ENCODE measurements around the gene PAK2. TPM values are rescaled to one million over a fixed set of nuclear protein-coding genes. Genes with fewer than 3 reads are reported as not detected.

Gene PAK2
- 24.5 and 37.9 TPM in 2 replicates for total RNA-seq (2014; rRNA removed; shearing (Covaris generic))
- 83.8 and 95.6 TPM in 2 replicates for total RNA-seq (2022)
- percentile 82 among the genes with signal in this experiment for Bru-seq, nascent RNA
- percentile 94 among the genes with signal in this experiment for BruChase-seq, experiment 1, labeled RNA remaining after a 6-hour chase
- percentile 89 among the genes with signal in this experiment for BruChase-seq, experiment 2, labeled RNA remaining after a 2-hour chase
- long read RNA-seq, full-length matches to known transcripts, result 87 of 118 reads
- long read RNA-seq, partial matches to known transcripts, result 10 of 118 reads
- long read RNA-seq, other reads (novel, unspliced or antisense), result 21 of 118 reads

DNA sequence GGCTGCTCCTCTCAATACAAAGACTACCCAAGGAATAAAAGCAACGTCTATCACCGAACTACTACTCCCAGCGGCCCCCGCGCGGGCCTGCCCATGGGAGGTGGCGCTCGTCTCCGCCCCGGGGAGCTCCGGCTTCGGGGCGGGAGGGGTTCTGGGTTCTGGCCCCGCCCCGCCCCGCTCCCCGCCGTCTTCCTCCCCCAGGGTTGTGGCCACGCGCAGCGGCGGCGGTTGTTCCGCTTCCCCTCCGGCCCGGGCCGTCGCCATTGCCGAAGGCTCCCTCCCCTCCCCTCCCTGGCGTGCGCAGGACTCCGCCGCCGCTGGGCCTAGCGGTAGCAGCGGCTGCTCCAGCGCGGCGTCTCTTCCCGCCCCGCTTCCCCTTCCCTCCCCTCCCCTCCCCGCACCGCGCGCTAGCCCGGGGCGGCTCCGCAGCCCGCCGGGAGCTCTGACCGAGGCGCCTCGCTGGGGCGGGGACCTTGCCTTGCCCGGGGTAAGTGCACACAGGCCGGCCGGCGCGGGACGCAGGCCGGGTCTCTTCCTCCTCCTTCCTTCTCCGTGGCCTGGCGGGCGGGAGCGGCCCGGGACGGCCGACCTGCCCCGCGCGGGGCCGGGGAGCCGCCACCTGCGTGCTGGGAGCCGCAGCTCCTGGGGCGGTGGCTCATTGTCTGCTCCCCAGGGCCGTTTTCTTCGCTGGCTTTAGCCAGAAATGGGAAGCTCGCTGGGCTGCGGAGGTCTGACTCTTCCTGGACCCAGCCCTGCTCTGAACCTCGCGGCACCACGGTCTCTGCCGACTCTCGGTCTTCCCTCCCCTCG is at the start of gene PAK2:
Gene PAK2, plus strand, starts transcription at position 187 of the 810 bp plus-strand sequence. CDS start 42,790 bp downstream, outside the sequence.
- peak; percentile 93 for DNase-seq (ENCODE audit: low spot score)
- BruUV-seq (replicated peaks), result no TSS peak
- intact Hi-C loops (cut with micrococcal nuclease; ENCODE audit: unreplicated experiment), result loop anchor here (2.0 to 5.0 kb wide), 2 partner anchors 27 to 202 kb away; partner anchors contain the start of genes CEP19, NCBP2 and PIGX
- no peak for TF ChIP-seq EZH2phosphoT487 (IDR thresholded peaks at IDR 0.05; ENCODE audit: borderline replicate concordance, low read depth, low read length)
- TF ChIP-seq, protein P1, sequence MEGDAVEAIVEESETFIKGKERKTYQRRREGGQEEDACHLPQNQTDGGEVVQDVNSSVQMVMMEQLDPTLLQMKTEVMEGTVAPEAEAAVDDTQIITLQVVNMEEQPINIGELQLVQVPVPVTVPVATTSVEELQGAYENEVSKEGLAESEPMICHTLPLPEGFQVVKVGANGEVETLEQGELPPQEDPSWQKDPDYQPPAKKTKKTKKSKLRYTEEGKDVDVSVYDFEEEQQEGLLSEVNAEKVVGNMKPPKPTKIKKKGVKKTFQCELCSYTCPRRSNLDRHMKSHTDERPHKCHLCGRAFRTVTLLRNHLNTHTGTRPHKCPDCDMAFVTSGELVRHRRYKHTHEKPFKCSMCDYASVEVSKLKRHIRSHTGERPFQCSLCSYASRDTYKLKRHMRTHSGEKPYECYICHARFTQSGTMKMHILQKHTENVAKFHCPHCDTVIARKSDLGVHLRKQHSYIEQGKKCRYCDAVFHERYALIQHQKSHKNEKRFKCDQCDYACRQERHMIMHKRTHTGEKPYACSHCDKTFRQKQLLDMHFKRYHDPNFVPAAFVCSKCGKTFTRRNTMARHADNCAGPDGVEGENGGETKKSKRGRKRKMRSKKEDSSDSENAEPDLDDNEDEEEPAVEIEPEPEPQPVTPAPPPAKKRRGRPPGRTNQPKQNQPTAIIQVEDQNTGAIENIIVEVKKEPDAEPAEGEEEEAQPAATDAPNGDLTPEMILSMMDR (conservative IDR thresholded peaks at IDR 0.05; ENCODE audit: low read length), result no peak
- Histone ChIP-seq H3K9me3 (ENCODE audit: low read length) (no peaks in the 10 kb centered on the region), H3K4me1 (ENCODE audit: insufficient read depth, low read length, poor library complexity, severe bottlenecking) (peaks cover 11% of the 10 kb centered on the region), H3K79me2 (ENCODE audit: insufficient read depth, low read depth, low read length) (peaks cover 49% of the 10 kb centered on the region), H3K36me3 (ENCODE audit: insufficient read depth, low read length) (peaks cover 10% of the 10 kb centered on the region), H3K9me2 (ENCODE audit: insufficient read depth, low read length) (no peaks in the 10 kb centered on the region), H3K4me3 (ENCODE audit: low read depth, low read length, poor library complexity, severe bottlenecking) (peak within 1 kb of the TSS; percentile 95), H2AFZ (ENCODE audit: low read length) (peak within 1 kb of the TSS; percentile 40), H4K20me1 (ENCODE audit: insufficient read depth, low read length) (peaks cover 15% of the 10 kb centered on the region), H3K4me2 (ENCODE audit: low read length) (peak within 1 kb of the TSS; percentile 88), H3K27ac (ENCODE audit: low read depth, low read length, poor library complexity, severe bottlenecking) (peak within 1 kb of the TSS; percentile 85)
- ChIA-PET POLR2A (interaction anchor here (0.6 to 1.9 kb wide), 12 partner anchors 9 to 203 kb away, joined by 3 to 9 read pairs (median 4); partner anchors contain the start of gene NCBP2), CTCF (ENCODE audit: unreplicated experiment) (interaction anchor here (0.6 kb wide), 1 partner anchor 1159 kb away, joined by 4 read pairs; no protein-coding TSS in a partner anchor)

DNA sequence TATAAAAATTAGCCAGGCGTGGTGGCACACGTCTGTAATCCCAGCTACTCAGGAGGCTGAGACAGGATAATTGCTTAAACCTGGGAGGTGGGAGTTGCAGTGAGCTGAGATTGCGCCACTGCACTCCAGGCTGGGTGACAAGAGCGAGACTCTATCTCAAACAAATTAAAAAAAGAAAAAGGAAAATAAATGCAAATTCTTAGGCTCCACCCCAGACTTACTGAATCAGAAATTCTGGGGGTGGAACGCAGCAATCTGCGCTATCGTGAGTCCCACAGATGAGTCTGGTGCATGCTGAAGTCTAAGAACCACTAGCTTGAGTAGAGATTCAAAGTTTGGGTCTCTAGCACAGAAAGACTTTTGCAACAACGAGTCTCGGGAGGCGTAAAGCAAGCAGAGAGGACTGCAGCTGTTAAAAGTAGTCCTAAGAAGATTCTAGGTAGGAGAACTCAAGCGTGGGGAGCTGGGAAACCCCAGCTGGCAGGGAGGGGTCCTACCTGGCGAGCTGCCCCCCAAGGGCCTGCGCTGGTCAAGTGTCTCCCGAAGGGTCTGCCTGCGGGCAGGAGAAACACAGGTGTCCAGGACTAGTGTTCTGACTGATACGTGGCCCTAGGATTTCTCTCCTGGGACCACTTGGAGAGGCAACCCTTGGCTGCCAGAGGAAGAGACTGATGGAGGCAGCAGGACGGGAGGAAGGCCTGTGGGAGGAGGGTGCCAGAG is 49.6 kb upstream of the PAK2 start:
- no TSS peak for BruUV-seq (replicated peaks)
- no peak for TF ChIP-seq EZH2phosphoT487 (IDR thresholded peaks at IDR 0.05; ENCODE audit: borderline replicate concordance, low read depth, low read length)
- no peaks in the 10 kb centered on the region for H3K36me3 ChIP-seq (ENCODE audit: insufficient read depth, low read length)
- H3K9me2 ChIP-seq (ENCODE audit: insufficient read depth, low read length), result no peaks in the 10 kb centered on the region
- H3K4me2 ChIP-seq (ENCODE audit: low read length), result no peak overlapping the region
- ChIA-PET CTCF (ENCODE audit: unreplicated experiment) (no interaction called here), POLR2A (interaction anchor here (1.0 to 1.3 kb wide), 2 partner anchors 84 to 85 kb away, joined by 4 read pairs; no protein-coding TSS in a partner anchor)
- no peak overlapping the region for H3K4me3 ChIP-seq (ENCODE audit: low read depth, low read length, poor library complexity, severe bottlenecking)
- H3K79me2 ChIP-seq (ENCODE audit: insufficient read depth, low read depth, low read length), result no peaks in the 10 kb centered on the region
- H4K20me1 ChIP-seq (ENCODE audit: insufficient read depth, low read length), result no peaks in the 10 kb centered on the region
- DNase-seq (ENCODE audit: low spot score), result no peak
- intact Hi-C loops (cut with micrococcal nuclease; ENCODE audit: unreplicated experiment), result no loop called here
- no peak overlapping the region for H2AFZ ChIP-seq (ENCODE audit: low read length)
- no peak overlapping the region for H3K27ac ChIP-seq (ENCODE audit: low read depth, low read length, poor library complexity, severe bottlenecking)
- no peaks in the 10 kb centered on the region for H3K9me3 ChIP-seq (ENCODE audit: low read length)
- H3K4me1 ChIP-seq (ENCODE audit: insufficient read depth, low read length, poor library complexity, severe bottlenecking), result peaks cover 3% of the 10 kb centered on the region

DNA sequence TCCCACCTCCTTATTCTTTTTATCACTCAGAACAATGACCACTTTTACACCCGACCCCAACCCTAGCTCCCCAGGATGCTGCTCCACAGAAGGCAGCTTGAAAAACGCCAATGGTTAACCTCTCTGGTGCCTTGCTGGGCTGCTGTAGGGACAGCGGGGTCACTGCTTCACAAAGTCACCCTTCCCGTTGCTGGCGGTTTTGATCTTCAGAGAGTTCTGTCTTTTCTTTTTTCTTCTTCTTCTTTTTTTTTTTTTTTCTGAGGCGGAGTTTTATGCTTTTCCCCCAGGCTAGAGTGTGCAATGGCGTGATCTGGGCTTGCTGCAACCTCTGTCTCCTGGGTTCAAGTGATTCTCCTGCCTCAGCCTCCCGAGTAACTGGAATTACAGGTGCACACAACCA is 48.3 kb upstream of the PAK2 start:
- CTCF ChIA-PET (ENCODE audit: unreplicated experiment), result no interaction called here
- H3K36me3 ChIP-seq (ENCODE audit: insufficient read depth, low read length), result no peaks in the 10 kb centered on the region
- no peaks in the 10 kb centered on the region for H3K9me3 ChIP-seq (ENCODE audit: low read length)
- BruUV-seq (replicated peaks), result no TSS peak
- H2AFZ ChIP-seq (ENCODE audit: low read length), result no peak overlapping the region
- no peak overlapping the region for H3K4me3 ChIP-seq (ENCODE audit: low read depth, low read length, poor library complexity, severe bottlenecking)
- no peak overlapping the region for H3K4me2 ChIP-seq (ENCODE audit: low read length)
- POLR2A ChIA-PET, result interaction anchor here (1.3 kb wide), 1 partner anchor 87 kb away, joined by 4 read pairs; no protein-coding TSS in a partner anchor
- H3K9me2 ChIP-seq (ENCODE audit: insufficient read depth, low read length), result no peaks in the 10 kb centered on the region
- no peaks in the 10 kb centered on the region for H4K20me1 ChIP-seq (ENCODE audit: insufficient read depth, low read length)
- H3K27ac ChIP-seq (ENCODE audit: low read depth, low read length, poor library complexity, severe bottlenecking), result no peak overlapping the region
- intact Hi-C loops (cut with micrococcal nuclease; ENCODE audit: unreplicated experiment), result no loop called here
- no peak for DNase-seq (ENCODE audit: low spot score)
- H3K4me1 ChIP-seq (ENCODE audit: insufficient read depth, low read length, poor library complexity, severe bottlenecking), result no peaks in the 10 kb centered on the region
- H3K79me2 ChIP-seq (ENCODE audit: insufficient read depth, low read depth, low read length), result no peaks in the 10 kb centered on the region
- TF ChIP-seq EZH2phosphoT487 (IDR thresholded peaks at IDR 0.05; ENCODE audit: borderline replicate concordance, low read depth, low read length), result no peak
- TF ChIP-seq, protein P1 (conservative IDR thresholded peaks at IDR 0.05; ENCODE audit: low read length), result no peak
